Tibial nerve (tissue), 4 donors: ENCODE results near the gene CYP2J2. TPM values are rescaled to one million over a fixed set of nuclear protein-coding genes. Genes with fewer than 3 reads are reported as not detected.
A peak's percentile ranks its signal among the peaks of the same experiment; 100 is the strongest.

Experiments
- DNase-seq, 2 donors: peaks; one replicate each; pipeline ENCODE4 v3.0.0-alpha.2; 2019; ENCODE audit warnings: low spot score in 2 of 2
- H3K27ac ChIP-seq, 4 donors: fragments of 200-600 bp; sonication (generic) in 3 of 4; one replicate each; pipeline ENCODE4 v1.5.1; 2017 to 2019; ENCODE audit warnings: mild to moderate bottlenecking in 1 of 4
- H3K27me3 ChIP-seq, 2 donors: fragments of 200-600 bp; sonication (generic) in 1 of 2; one replicate each; pipeline versions ENCODE4 v1.5.1 to v1.6.0; 2017 to 2019
- H3K36me3 ChIP-seq, 3 donors: fragments of 200-600 bp; sonication (generic); one replicate each; pipeline ENCODE4 v1.5.1; 2018 to 2019
- H3K4me1 ChIP-seq, 4 donors: fragments of 200-600 bp; sonication (generic) in 3 of 4; one replicate each; pipeline ENCODE4 v1.5.1; 2017 to 2019
- H3K4me3 ChIP-seq, 4 donors: fragments of 200-600 bp; sonication (generic) in 3 of 4; one replicate each; pipeline ENCODE4 v1.5.1; 2017 to 2019; ENCODE audit warnings: mild to moderate bottlenecking in 1 of 4, moderate library complexity in 1 of 4
- H3K9me3 ChIP-seq, 4 donors: fragments of 200-600 bp; sonication (generic) in 3 of 4; one replicate each; pipeline ENCODE4 v1.5.1; 2017 to 2019
- EP300 ChIP-seq, 2 donors: sonication (generic); formaldehyde crosslinking; IDR thresholded peaks; one replicate each; pipeline ENCODE4 v1.6.1; 2017; ENCODE audit warnings: antibody characterized with exemption in 2 of 2, mild to moderate bottlenecking in 1 of 2
- POLR2A ChIP-seq, 2 donors: fragments of 450-650 bp; IDR thresholded peaks; one replicate each; pipeline ENCODE4 v1.6.1; 2017; ENCODE audit warnings: antibody characterized with exemption in 2 of 2, mild to moderate bottlenecking in 2 of 2, moderate library complexity in 2 of 2
- WGBS, 2 donors: methylation state at CpG; one replicate each; pipeline ENCODE4 v1.1.5; 2018; 5-methylcytosine and 5-hydroxymethylcytosine counted together
- total RNA-seq, 4 donors: library from RNA; depleted of rRNA; stranded (reverse); fragments of >200 nt; gene quantifications; one replicate each; pipeline ENCODE4 v1.1.0, GENCODE V29; 2016
- TF ChIP-seq, protein P1 (sequence below), 5 experiments: fragments of 200-600 bp in 3 of 5; fragments of 450-650 bp in 2 of 5; sonication (generic) in 3 of 5; IDR thresholded peaks; one replicate each; pipeline ENCODE4 v1.5.1; 2016 to 2019; ENCODE audit warnings: antibody characterized with exemption in 5 of 5, mild to moderate bottlenecking in 3 of 5, moderate library complexity in 2 of 5

CYP2J2 gene
- total RNA-seq, 4 donors from 2014 or later, result 10.8 to 17.8 (median 13.5) TPM

DNA sequence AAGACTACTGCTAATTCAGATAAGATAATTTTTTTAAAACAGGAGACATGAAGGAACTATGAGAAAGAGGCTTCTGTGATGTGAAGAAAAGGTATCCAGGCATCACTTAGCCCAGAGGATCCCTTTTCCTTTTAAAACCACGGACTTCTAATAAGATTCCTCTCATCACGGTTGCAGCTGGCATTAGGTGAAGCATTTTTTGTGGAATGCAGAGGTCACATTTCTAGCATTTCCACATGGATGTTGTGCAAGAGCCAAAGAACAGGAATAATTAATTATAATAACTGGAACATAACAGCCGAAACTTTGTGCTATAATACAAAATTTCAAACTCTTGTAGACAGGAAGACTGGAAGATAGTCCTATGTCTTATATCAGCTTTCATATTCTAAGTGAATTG, 27.6 kb downstream of the CYP2J2 start:
- Histone ChIP-seq H3K9me3 (no peaks in the 10 kb centered on the region), H3K4me3 (no peak overlapping the region), H3K27ac (no peak overlapping the region), H3K4me1 (peaks cover 0 to 4% (median 0%) of the 10 kb centered on the region in 4 donors), H3K36me3 (peaks cover 0 to 11% (median 0%) of the 10 kb centered on the region in 3 donors), H3K27me3 (no peaks in the 10 kb centered on the region)
- TF ChIP-seq EP300 (IDR thresholded peaks at IDR 0.05) (no peak), POLR2A (IDR thresholded peaks at IDR 0.05) (no peak)
- TF ChIP-seq, protein P1, sequence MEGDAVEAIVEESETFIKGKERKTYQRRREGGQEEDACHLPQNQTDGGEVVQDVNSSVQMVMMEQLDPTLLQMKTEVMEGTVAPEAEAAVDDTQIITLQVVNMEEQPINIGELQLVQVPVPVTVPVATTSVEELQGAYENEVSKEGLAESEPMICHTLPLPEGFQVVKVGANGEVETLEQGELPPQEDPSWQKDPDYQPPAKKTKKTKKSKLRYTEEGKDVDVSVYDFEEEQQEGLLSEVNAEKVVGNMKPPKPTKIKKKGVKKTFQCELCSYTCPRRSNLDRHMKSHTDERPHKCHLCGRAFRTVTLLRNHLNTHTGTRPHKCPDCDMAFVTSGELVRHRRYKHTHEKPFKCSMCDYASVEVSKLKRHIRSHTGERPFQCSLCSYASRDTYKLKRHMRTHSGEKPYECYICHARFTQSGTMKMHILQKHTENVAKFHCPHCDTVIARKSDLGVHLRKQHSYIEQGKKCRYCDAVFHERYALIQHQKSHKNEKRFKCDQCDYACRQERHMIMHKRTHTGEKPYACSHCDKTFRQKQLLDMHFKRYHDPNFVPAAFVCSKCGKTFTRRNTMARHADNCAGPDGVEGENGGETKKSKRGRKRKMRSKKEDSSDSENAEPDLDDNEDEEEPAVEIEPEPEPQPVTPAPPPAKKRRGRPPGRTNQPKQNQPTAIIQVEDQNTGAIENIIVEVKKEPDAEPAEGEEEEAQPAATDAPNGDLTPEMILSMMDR (IDR thresholded peaks at IDR 0.05), result no peak
- WGBS, 2 donors, result 52 to 55% methylated on average over 3 of the region's 3 CpGs
- no peak for DNase-seq

DNA sequence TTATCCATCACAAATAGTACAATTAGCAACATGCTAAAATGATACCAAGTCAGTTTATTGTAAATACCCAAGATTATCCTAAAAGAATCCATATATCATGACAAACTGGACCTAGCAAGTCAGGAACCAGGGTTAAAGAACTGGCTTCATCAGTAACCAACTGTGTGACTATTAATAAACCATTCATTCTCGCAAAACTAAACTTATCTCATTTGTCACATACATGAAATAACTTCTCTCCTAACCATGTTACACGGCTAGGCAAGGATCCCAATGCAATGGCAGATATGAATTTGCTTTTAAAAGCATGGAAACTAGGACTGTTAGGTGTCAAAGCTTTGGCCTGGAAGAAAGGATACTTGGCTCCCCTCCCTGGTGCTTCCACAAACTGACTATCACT, 29.4 kb downstream of the CYP2J2 start:
- DNase-seq, result no peak
- H3K9me3 ChIP-seq, result no peaks in the 10 kb centered on the region
- TF ChIP-seq, protein P1 (IDR thresholded peaks at IDR 0.05), result no peak
- no peak for TF ChIP-seq POLR2A (IDR thresholded peaks at IDR 0.05)
- no peak for TF ChIP-seq EP300 (IDR thresholded peaks at IDR 0.05)
- no peaks in the 10 kb centered on the region for H3K27me3 ChIP-seq
- H3K4me1 ChIP-seq, result no peaks in the 10 kb centered on the region
- H3K27ac ChIP-seq, result no peak overlapping the region
- WGBS, 2 donors, result 82 to 88% methylated on average over 2 of the region's 2 CpGs
- H3K4me3 ChIP-seq, result no peak overlapping the region
- peaks cover 0 to 22% (median 0%) of the 10 kb centered on the region in 3 donors for H3K36me3 ChIP-seq

DNA sequence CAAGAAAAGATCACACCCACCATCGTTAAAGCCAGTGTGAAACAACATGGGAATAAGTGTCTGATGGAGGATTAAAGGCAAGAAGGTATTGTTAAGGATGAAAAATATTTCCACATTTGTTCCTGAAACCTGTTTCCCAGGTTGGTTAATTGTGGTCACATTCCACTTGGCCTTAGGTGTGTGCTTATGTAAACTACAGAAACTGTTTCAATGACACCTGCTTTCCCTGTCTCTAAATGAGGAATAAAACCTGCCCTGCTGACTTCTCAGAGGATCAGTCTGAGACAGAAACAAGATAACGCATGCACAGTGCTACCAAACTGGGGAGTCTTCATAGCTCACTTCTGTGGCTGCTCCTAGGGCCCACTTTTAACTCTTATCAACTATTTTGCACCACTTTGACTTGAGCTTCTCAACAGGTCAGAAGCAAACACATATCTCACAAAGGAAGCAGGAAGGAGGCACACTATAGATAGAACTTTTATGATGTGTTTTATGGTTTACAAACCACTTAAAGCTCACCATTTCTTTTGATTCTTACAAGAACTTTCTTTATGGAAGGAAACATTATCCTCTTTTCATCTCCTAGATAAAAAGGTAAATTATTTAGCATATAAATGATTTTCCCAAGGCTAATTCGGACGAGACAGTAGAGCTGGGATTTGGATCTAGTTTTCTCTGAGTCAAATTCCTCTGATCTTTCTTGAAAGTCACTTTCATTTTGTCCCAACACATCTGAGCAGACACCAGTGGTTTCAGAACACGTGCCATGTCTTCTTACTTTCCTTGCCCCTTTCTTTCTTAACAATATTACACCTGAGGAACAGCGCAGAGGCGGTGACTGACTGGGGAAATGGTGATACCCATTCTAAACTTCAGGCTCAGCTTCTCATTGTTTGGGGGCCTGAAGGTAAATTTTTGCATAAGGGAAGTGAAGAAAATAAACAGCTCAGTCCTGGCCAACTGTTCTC, 33.4 kb downstream of the CYP2J2 start:
- 83 to 87% methylated on average over 7 of the region's 7 CpGs for WGBS, 2 donors
- no peak for DNase-seq
- no peak for TF ChIP-seq EP300 (IDR thresholded peaks at IDR 0.05)
- TF ChIP-seq POLR2A (IDR thresholded peaks at IDR 0.05), result no peak
- H3K9me3 ChIP-seq, result peaks cover 0 to 7% (median 0%) of the 10 kb centered on the region in 4 donors
- no peaks in the 10 kb centered on the region for H3K4me1 ChIP-seq
- H3K27me3 ChIP-seq, result no peaks in the 10 kb centered on the region
- H3K4me3 ChIP-seq, result no peak overlapping the region
- H3K27ac ChIP-seq, result peak overlapping the region in 1 of 4 donors; percentile 12
- peaks cover 0 to 11% (median 0%) of the 10 kb centered on the region in 3 donors for H3K36me3 ChIP-seq

DNA sequence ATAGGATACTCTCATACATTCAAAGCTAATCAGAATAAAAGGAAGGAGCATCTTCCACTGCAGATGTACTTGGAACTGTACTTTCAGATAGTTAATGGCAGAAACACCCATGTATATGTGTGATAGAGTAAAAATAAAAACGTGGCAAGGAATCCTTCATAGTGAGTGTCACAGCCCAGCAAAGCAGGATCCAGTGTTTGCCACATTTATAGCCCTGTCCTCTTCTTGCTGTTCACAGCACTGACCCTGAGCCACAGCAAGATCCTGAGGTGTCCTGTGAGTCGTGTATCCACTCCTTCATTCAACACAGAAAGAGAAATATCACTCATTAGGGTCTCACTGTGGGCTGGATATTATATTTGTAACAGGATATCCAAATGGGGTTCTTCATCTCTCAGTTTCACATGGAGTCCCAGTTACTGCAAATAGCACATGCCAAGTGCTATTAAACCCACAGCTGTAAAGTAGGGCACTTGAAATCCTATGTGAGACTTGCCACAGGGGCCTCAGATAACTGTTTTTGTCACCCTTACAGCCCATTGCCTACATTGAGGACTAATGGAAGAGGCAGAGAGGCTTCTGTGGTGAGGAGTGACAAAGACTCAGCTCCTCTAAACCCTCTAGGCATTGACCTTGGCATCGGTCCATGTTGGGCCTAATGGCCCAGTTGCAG, 41.3 kb downstream of the CYP2J2 start:
- no peak overlapping the region for H3K4me3 ChIP-seq
- TF ChIP-seq EP300 (IDR thresholded peaks at IDR 0.05) (no peak), POLR2A (IDR thresholded peaks at IDR 0.05) (no peak)
- TF ChIP-seq, protein P1 (IDR thresholded peaks at IDR 0.05), result no peak
- H3K9me3 ChIP-seq, result peaks cover 0 to 7% (median 0%) of the 10 kb centered on the region in 4 donors
- no peak overlapping the region for H3K27ac ChIP-seq
- no peaks in the 10 kb centered on the region for H3K27me3 ChIP-seq
- no peak for DNase-seq
- H3K36me3 ChIP-seq, result no peaks in the 10 kb centered on the region
- no peaks in the 10 kb centered on the region for H3K4me1 ChIP-seq
- 55% methylated on average over 3 of the region's 3 CpGs for WGBS, 2 donors

DNA sequence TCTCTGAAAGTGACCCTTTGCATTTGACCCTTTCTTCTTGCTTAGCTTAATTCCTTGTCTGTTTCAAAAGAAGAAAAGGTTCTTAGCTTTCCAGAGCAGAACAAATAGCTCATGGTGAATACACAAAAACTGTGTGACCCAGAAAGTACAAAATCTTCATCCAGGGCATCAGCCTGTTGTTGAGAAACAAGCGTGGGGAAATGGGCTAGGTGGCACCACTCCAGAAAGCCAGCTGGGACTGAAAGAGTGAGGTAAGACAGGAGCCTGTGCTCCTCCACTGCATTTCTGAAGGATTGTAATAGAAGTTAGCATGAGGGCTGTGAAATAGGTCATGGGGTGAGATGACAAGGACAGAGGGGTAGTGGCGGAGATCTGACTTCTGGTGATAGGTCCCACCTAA, 45.8 kb downstream of the CYP2J2 start:
- Histone ChIP-seq H3K36me3 (no peaks in the 10 kb centered on the region), H3K9me3 (peaks cover 0 to 18% (median 3%) of the 10 kb centered on the region in 4 donors), H3K4me1 (no peaks in the 10 kb centered on the region), H3K4me3 (no peak overlapping the region), H3K27ac (no peak overlapping the region), H3K27me3 (no peaks in the 10 kb centered on the region)
- WGBS, 2 donors, result 80% methylated on average over 2 of the region's 2 CpGs
- no peak for DNase-seq
- no peak for TF ChIP-seq POLR2A (IDR thresholded peaks at IDR 0.05)
- TF ChIP-seq EP300 (IDR thresholded peaks at IDR 0.05), result no peak
- TF ChIP-seq, protein P1 (IDR thresholded peaks at IDR 0.05), result no peak
